ENCODE data around the gene TPRA1.
"Not testable (repeated sequence)": the region's sequence is repeated elsewhere in the genome, so short reads cannot be mapped to it uniquely, and the experiment has no call there.

The TPRA1 gene

GRCh38 chr3:127536830-127537812, 53.4 kb downstream of the TPRA1 start:
- DNase-seq (ENCODE audit: low read depth in 3 of 3): no peak

GRCh38 chr3:127535901-127536829, 54.4 kb downstream of the TPRA1 start:
- no peak for DNase-seq (ENCODE audit: low read depth in 3 of 3)

GRCh38 chr3:127535106-127535785, 55.3 kb downstream of the TPRA1 start:
- no peak for DNase-seq (ENCODE audit: low read depth in 3 of 3)

- no peak for DNase-seq (ENCODE audit: low read depth in 3 of 3)
These were observed 56.0 kb downstream of the TPRA1 start for GRCh38 chr3:127534564-127534963.

GRCh38 chr3:127534161-127534451, 56.4 kb downstream of the TPRA1 start:
- no peak for DNase-seq (ENCODE audit: low read depth in 3 of 3)

- no peak for DNase-seq (ENCODE audit: low read depth in 3 of 3)
These were observed 57.9 kb downstream of the TPRA1 start for GRCh38 chr3:127532561-127533203.

- DNase-seq (ENCODE audit: low read depth in 3 of 3): no peak
These were observed 58.7 kb downstream of the TPRA1 start for GRCh38 chr3:127531821-127532220.

- not testable (repeated sequence) for DNase-seq (ENCODE audit: low read depth in 3 of 3)
These were observed 59.7 kb downstream of the TPRA1 start for GRCh38 chr3:127530863-127531262.

- no peak for DNase-seq (ENCODE audit: low read depth in 3 of 3)
These were observed 61.0 kb downstream of the TPRA1 start for GRCh38 chr3:127529346-127530188.

- no peak for DNase-seq (ENCODE audit: low read depth in 3 of 3)
These were observed 65.2 kb downstream of the TPRA1 start for GRCh38 chr3:127525373-127525772.

- no peak for DNase-seq (ENCODE audit: low read depth in 3 of 3)
These were observed 66.1 kb downstream of the TPRA1 start for GRCh38 chr3:127524296-127524896.

All from stimulated activated CD4-positive, alpha-beta T cell treated with anti-CD3 and anti-CD28 coated beads, TNF-alpha, amount 100 ng/mL, for 24 hours (primary cell).